Umbilical cord (tissue), 2 donors: ENCODE data around the gene HSPB6. TPM values are rescaled to one million over a fixed set of nuclear protein-coding genes. Genes with fewer than 3 reads are reported as not detected.
"Not testable (repeated sequence)": the region's sequence is repeated elsewhere in the genome, so short reads cannot be mapped to it uniquely, and the experiment has no call there.

Experiments used
- DNase-seq: peaks from one replicate; pipeline ENCODE4 v3.0.0-alpha.2; 2015; ENCODE audit warnings: low spot score
- total RNA-seq: library from RNA; depleted of rRNA; stranded (reverse); fragments of >200 nt; gene quantifications from one replicate; pipeline ENCODE4 v1.2.3, GENCODE V29; 2014; ENCODE audit warnings: low replicate concordance; ENCODE audit not compliant: insufficient read depth

Gene HSPB6
- 67.4 TPM for total RNA-seq

DNA sequence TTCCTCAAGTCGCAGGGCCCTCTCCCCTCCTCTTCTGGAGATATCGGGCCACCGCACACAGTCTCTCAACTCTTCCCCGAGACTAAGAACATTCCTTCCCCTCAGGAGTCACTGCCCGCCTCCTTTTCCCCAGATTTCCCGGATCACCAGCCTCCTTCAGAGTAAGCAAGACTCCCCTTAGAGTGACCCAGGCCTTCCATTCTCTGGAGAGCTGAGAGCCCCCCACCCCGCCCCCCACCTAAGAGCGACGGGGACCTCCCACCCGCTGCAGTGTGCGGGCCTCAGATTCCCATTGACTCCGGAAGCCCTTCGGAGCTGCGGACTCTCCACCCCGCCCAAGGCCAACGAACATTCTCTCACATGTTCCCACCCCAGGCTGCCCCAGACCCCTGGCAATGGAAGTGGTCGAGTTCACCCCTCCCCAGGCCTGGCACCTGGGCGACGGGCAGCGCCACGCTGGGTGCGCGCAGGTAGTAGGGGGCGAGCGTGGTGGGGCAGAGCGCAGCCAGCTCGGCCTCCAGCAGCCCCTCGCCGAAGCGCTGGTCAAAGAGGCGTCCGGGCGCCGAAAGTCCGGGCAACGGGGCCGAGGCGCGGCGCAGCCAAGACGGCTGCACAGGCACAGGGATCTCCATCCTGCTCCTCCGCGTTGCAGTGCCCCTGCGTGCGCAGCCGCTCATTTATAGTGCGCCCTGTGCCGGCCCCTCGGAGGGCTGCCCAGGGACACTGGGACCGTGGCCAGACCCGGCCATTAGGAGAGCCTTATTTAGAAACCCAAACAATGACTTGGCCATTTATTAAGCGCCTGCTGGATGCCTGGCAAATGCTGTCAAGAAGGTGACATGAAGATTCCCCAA, at the start of gene HSPB6:
Gene HSPB6, minus strand, starts transcription at position 653 of the 854 bp plus-strand sequence. Its CDS starts 21 bp downstream, at position 632.
- DNase-seq: peak; percentile 50

- DNase-seq: no peak
These were observed 49.8 kb upstream of the HSPB6 start for GRCh38 chr19:35806597-35806996.

DNA sequence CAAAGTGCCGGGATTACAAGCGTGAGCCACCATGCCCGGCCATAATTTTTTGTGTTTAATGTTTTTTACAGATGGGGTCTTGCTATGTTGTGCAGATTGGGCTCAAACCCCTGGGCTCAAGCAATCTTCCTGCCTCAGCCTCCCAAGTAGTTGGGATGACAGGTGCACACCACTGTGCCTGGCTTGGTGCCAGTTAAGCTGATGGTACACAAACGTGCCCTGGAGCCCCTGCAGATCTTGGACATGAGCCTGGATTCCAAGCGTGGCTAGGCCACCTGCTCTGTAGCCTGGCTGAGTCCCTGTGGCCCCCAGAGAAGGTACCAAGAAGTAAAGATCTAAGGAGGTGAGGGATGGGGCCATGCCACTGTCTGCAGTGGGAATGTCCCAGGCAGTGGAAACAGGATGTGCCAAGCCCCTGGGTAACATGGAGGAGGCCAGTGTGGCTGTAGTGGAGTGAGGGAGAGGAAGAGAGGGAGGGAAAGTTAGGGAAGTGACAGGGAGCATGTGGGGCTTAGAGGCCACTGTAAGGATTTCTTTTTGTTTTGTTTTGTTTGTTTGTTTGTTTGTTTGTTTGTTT, 48.8 kb upstream of the HSPB6 start:
- DNase-seq: no peak

DNA sequence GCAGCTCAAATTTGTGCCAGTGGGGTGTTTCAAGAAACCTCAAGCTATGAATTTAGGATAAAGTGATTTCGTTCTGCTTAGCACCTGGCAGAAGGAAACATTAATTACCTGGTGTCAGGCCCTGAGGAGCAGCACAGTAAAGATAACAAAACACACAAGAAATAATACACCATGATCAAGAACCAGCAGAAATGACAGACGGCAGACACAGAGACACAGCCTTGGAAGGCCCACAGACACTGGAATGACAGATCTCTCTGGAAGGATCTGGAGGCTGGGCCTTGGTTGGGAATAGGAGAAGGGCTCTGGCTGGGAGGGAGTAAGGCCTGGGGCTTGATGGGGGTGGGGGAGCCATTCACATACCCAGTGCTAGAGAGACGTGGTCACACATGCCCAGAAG, 45.0 kb upstream of the HSPB6 start:
- DNase-seq: no peak

- DNase-seq: peak; percentile 62
These were observed 40.8 kb upstream of the HSPB6 start for GRCh38 chr19:35797663-35798062.

- no peak for DNase-seq
These were observed 40.1 kb upstream of the HSPB6 start for GRCh38 chr19:35796645-35797542.

- not testable (repeated sequence) for DNase-seq
These were observed 38.7 kb upstream of the HSPB6 start for GRCh38 chr19:35795564-35795963.

DNA sequence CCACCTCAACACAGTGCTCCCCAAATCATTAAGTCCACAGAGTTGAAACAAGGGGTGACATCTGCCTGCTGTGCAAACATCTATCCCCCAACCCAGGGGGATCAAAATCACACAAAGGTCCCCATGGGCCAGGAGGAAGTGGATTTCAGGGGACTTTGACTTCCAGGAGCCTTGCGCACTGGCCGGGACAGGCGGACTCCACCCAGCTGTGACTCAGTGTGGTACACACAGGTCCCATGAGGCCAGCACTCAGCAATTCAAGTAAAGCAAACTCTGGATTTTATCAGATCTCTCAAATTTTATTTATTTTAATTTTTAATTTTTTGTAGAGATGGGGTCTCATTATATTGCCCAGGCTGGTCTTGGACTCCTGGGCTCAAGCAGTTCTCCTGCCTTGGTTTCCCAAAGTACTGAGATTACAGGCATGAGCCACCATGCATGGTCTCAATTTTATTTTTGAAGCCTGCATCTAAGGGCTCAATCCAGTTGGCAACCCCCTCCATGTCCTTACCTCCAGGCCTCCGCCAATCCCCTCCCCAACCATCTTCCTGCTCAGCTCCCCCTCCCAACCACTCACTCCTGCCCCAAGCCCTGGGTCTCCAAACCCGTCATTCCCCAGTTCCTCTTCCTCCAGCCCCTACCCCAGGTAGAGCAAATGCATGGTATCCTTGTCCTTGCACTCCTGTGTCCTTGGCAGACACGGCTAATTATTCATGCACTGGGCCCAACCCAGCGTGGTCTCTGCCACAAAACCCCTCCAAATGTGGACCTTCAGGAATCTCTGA, 36.7 kb upstream of the HSPB6 start:
- DNase-seq: no peak

DNA sequence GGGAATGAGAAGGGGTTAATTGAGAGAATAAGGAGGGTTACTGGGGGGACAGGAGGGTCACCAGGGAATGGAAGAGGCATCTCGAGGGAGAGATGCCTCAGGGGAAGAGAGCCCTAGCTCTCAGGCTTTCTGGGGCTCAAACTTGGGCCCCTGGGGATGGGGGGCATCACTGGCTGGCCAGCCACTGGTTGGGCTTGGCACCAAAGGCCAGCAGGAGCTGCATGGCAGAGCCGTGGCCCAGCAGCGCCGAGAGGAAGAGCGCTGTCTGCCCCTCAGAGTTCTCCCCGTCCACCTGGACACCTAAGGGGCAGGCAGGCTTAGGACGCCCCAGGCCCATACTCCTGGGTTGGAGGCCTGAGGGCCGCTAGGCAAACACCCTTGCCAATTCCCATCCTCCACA, 36.1 kb upstream of the HSPB6 start:
- no peak for DNase-seq

DNA sequence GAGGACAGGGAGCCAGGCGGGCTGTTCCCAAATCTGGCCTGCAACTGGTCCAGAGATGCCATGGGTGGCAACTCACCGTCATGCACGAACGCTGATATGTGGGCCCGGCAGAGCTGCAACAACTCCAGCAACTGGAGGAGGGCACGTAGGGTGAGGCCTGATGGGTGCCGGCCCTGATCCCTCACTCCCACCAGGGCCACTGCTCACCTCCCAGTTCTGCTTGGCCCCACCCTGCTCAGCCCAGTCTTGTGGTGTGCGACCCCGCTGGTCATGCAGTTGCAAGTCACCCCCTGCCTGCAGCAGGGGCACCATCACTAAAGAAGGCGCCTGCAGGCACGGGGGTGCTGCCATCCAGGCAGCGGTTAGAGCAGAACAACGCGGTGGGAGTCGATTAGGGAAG, 35.5 kb upstream of the HSPB6 start:
- no peak for DNase-seq

GRCh38 chr19:35791814-35792279, 35.0 kb upstream of the HSPB6 start:
- no peak for DNase-seq

DNA sequence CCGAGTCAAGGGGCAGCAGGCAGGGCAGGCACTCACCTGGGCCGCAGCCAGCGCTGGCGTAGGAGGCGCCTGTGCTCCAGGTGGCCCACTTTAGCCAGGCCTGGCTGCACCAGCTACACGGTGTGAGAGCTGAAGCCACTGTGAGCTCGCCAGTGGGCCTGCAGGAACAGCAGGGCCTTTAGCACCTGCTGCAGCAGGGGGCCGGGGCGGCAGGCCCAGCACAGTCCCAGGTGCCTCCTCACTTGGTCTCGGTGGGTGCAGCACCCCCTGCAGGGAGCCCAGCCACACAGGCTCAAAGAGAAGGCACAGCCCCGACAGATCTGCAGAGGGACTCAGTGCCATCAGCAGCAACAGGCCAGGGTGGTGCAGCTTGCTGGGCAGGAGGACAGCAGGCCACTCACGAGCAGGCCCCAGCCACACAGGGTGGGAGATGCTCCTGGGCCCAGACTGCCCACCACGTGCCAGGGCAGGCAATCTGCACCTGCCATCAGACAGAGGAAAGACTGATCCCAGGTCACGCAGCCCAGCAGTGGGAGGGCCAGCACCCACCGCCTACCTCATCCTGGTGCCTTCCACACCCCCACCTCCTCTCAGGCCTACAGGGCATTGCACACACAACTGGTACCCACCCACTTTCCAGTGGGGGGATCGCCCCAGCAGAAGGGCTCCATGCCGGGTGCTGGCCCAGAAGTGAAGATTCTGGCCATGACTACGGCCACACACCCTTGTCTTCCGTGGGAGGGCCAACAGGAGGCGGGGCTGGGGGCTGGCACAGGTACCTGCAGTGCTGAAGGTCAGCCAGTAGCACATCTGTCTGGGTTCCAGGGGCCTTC, 34.4 kb upstream of the HSPB6 start:
- DNase-seq: no peak

DNA sequence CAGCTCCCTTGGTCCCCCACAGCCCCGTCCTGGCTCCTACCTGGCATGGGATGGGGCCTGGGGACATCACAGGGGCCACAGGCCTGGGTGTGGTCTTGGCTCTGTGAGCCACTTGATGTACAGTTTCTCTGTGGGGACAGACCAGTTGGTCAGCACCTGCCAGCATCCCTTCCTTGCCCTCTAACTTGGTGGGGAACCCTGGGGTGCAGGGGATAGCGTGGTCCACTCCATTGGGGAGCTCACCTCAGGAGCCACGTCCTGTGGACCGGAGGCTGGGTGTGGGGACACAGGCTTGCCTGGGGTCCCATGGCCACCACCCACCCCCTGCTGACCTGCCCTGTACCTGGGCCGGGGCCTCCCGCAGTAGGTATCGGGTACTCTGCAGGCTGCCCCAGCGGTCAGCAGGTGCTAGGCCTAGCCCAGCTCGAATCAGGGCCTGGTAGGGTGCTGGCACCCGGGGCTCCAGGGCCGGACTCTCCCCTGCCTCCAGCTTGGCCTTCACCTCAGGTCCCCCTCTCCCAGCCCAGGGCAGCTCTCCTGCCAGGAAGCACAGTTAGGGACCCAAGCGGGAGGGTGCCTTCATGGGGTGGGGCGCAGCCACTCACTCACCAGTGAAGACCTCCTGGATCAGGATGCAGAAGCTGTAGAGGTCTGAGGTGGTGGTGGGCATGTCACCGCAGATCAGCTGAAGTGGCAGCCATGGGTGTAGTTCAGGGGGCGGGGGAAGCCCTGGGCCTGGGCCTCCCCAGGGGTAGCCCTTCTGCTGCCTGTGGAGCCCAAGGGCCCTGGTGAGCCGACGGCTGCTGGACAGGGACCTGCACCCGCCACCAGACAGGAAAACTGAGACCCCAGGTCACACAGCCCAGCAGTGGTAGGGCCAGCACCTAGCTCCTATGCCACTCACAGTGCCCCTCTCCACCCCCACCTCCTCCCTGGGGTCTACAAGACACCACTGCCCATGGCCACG, 33.4 kb upstream of the HSPB6 start:
- DNase-seq: no peak

DNA sequence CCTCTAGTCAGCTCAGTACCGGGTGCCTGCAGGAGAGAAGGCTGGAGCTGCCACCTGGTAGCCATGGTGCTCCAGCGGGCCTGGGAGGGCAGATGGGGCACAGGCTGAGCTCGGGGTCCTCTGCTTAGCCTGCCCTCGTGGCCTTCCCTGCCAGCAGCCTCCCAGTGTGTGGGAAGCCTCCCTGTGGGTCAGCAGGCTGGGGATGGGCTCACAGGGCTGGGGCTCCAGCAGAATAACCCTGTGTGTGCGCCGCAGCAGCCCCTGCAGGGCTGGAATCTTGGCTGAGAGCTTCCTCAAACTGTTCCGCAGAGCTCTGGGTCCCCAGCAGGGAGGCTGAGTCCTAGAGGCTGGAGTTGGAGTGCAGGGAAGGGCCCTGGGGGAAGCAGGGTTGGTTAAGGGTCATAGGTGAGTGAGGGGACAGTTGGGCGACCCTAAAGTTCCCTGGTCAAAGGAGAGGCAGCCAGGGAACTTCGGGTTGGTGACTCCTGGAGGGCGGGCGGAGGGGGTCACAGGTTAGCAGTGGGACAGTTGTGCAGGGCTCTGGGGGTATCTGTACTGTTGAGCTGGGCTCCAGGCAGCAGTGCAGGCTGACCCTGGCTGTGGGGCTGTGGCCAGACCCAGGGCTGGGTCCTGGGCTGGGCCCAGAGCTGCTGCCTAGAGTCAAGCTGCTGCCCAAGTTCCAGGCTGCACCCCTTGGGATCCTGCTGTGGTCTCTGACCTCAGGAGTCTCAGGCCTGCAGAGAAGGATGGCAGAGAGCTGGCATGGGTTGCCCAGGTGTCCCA, 32.6 kb upstream of the HSPB6 start:
- no peak for DNase-seq

GRCh38 chr19:35788205-35788960, 31.6 kb upstream of the HSPB6 start:
- no peak for DNase-seq

GRCh38 chr19:35787227-35787799, 30.5 kb upstream of the HSPB6 start:
- DNase-seq: no peak
